HL-60 (cell line): ENCODE data around the gene ZGLP1.

ENCODE experiments used
- GABPA ChIP-seq: IDR thresholded peaks from 2 replicates; pipeline ENCODE4 v1.6.1; 2012; ENCODE audit warnings: low read depth
- POLR2AphosphoS5 ChIP-seq: IDR thresholded peaks from 2 replicates; pipeline ENCODE4 v1.6.1; 2012; ENCODE audit warnings: low read depth
- SPI1 ChIP-seq: IDR thresholded peaks from 2 replicates; pipeline ENCODE4 v1.6.1; 2012; ENCODE audit warnings: low read depth, mild to moderate bottlenecking, borderline replicate concordance
- TF ChIP-seq, protein P1 (sequence below): IDR thresholded peaks from one replicate; pipeline ENCODE4 v1.5.1; 2011; ENCODE audit warnings: low read length, control low read depth, inconsistent platforms; ENCODE audit not compliant: insufficient read depth
- TF ChIP-seq, protein P2 (sequence below): IDR thresholded peaks from 2 replicates; pipeline ENCODE4 v1.6.1; 2012; ENCODE audit warnings: low read depth; ENCODE audit not compliant: insufficient replicate concordance

DNA sequence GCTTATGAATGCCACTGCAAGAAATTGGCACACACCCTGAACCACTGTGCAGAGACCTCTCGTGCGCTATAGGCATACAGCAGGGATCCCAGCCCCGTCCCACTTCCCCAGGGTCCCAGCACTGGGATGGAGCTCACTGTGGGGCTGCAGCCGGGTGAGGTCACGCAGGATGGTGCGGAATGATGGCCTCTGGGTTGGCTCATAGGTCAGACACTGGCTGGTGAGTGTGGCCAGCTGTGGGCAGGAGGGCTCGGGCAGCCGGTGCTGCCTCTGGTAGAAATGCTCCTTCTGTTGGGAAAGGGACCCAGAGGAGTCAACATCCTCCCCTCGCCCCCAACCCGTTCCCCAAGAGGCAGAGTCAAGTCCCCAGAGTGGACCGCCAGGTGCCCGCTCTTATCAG is 46.8 kb upstream of the ZGLP1 start:
- TF ChIP-seq, protein P1, sequence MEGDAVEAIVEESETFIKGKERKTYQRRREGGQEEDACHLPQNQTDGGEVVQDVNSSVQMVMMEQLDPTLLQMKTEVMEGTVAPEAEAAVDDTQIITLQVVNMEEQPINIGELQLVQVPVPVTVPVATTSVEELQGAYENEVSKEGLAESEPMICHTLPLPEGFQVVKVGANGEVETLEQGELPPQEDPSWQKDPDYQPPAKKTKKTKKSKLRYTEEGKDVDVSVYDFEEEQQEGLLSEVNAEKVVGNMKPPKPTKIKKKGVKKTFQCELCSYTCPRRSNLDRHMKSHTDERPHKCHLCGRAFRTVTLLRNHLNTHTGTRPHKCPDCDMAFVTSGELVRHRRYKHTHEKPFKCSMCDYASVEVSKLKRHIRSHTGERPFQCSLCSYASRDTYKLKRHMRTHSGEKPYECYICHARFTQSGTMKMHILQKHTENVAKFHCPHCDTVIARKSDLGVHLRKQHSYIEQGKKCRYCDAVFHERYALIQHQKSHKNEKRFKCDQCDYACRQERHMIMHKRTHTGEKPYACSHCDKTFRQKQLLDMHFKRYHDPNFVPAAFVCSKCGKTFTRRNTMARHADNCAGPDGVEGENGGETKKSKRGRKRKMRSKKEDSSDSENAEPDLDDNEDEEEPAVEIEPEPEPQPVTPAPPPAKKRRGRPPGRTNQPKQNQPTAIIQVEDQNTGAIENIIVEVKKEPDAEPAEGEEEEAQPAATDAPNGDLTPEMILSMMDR = no peak
- TF ChIP-seq GABPA (no peak), SPI1 (no peak), POLR2AphosphoS5 (no peak)
- TF ChIP-seq, protein P2, sequence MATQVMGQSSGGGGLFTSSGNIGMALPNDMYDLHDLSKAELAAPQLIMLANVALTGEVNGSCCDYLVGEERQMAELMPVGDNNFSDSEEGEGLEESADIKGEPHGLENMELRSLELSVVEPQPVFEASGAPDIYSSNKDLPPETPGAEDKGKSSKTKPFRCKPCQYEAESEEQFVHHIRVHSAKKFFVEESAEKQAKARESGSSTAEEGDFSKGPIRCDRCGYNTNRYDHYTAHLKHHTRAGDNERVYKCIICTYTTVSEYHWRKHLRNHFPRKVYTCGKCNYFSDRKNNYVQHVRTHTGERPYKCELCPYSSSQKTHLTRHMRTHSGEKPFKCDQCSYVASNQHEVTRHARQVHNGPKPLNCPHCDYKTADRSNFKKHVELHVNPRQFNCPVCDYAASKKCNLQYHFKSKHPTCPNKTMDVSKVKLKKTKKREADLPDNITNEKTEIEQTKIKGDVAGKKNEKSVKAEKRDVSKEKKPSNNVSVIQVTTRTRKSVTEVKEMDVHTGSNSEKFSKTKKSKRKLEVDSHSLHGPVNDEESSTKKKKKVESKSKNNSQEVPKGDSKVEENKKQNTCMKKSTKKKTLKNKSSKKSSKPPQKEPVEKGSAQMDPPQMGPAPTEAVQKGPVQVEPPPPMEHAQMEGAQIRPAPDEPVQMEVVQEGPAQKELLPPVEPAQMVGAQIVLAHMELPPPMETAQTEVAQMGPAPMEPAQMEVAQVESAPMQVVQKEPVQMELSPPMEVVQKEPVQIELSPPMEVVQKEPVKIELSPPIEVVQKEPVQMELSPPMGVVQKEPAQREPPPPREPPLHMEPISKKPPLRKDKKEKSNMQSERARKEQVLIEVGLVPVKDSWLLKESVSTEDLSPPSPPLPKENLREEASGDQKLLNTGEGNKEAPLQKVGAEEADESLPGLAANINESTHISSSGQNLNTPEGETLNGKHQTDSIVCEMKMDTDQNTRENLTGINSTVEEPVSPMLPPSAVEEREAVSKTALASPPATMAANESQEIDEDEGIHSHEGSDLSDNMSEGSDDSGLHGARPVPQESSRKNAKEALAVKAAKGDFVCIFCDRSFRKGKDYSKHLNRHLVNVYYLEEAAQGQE = no peak
